ENCODE data around the gene C1QL4.

DNA sequence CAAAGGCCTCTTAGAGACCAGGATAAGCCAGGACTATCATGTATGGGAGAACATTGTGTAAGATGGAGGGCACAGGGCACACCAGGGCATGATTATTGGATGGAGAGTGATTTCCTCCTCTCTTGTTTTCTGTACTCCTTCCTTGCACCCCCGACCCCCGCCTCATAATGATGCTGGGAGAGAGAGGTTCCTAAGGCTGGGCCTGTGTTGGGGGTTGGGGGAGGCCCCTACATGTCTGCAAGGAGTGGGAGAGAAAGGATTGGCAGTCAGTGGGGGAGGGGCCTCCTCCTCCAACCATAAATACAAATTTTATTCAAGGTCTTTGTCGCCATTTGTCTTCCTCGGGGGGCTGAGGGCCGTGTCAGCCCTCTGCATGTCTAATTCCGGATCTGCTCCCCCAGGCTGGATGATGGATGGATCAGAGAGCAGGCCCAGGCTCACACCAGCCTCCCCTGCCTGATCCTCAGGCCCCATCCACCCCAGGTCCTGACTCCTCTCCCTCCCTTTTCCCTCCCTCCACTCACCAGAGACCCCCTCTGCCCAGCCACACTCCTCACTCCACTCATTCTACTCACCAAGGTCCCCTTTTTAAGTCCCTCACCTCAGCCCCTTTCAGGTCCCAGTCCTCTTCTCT lies 2.0 kb upstream of the C1QL4 start:
- TF ChIP-seq, protein P1, sequence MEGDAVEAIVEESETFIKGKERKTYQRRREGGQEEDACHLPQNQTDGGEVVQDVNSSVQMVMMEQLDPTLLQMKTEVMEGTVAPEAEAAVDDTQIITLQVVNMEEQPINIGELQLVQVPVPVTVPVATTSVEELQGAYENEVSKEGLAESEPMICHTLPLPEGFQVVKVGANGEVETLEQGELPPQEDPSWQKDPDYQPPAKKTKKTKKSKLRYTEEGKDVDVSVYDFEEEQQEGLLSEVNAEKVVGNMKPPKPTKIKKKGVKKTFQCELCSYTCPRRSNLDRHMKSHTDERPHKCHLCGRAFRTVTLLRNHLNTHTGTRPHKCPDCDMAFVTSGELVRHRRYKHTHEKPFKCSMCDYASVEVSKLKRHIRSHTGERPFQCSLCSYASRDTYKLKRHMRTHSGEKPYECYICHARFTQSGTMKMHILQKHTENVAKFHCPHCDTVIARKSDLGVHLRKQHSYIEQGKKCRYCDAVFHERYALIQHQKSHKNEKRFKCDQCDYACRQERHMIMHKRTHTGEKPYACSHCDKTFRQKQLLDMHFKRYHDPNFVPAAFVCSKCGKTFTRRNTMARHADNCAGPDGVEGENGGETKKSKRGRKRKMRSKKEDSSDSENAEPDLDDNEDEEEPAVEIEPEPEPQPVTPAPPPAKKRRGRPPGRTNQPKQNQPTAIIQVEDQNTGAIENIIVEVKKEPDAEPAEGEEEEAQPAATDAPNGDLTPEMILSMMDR (IDR thresholded peaks at IDR 0.05) = no peak
- no peak for TF ChIP-seq POLR2A (IDR thresholded peaks at IDR 0.05)
